ENCODE results near the gene CLRN2.
"Not testable (repeated sequence)": the region's sequence is repeated elsewhere in the genome, so short reads cannot be mapped to it uniquely, and the experiment has no call there.

CLRN2 gene

DNA sequence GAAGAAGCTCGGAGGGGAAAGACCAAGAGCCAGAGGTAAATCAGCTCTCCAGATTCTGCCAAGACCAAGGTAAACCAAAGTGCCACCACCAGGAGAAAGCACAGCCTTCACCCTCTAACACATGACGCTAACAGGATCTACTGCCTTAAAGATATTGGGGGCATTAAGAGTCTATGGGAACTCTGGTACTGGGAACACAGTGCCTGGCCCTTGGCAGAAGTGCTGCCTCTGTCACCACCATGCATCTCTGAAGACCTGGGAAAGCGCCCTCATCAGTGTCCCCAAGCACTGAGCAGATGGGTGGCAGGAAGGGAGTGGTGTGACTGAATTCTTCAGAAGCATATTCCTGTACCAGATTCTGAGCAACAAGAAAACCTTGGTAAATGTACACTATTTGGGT lies 4.4 kb upstream of the CLRN2 start:
- no peak for DNase-seq

- DNase-seq: peak in 1 of 2 experiments; percentile 33
Measured at GRCh38 chr4:17511051-17511450, 3.9 kb upstream of the CLRN2 start.

- DNase-seq: peak; percentile 46 to 50
Measured at GRCh38 chr4:17511509-17511949, 3.4 kb upstream of the CLRN2 start.

- peak; percentile 69 to 75 for DNase-seq
Measured at GRCh38 chr4:17511950-17512795, 2.8 kb upstream of the CLRN2 start, which contains the start of gene QDPR. QDPR (minus strand) TSS chr4:17512090; CDS start chr4:17512054, 36 bp downstream.

- no peak for DNase-seq
Measured at GRCh38 chr4:17512973-17513665, 1.8 kb upstream of the CLRN2 start.

- DNase-seq: no peak
Measured at GRCh38 chr4:17515445-17516407, 761 bp downstream of the CLRN2 start.

DNA sequence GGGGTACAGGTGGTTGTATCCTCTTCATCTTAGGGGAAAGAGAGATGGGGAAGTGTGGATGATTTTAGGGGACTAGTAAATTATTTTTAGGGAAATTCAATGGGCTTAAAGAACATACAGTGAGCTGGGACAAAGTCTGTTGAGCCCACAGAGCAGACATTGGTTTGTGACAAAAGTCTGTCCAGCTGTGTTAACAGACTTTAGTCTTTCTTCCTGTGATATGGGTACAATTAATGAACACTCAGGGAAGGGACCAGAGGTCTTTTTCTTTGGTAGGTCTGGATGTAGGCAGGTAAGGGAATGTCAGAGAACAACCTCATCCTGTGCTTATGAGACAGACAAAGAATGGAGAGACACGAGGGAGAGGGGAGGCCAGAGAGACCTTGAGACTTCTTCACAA lies 2.0 kb downstream of the CLRN2 start:
- DNase-seq: no peak

DNA sequence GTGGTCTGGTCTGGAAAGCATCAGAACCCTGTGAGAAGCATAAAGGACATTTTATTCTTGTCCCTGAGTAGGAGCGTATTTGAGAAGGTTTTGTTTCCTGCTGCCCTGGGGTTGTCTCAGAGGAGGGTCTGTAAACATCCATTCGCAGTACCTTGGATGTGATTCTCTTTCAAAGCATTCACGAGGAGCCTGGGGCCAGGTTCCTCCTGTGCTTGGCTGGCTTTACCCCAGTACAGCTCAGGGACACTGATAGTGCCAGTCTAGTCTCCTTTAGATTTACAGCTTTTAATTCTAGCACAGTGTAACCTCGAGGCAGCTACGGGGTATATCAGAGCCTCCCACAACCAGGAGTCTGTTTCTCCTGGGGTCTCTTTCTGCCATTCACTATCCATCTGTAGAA lies 2.7 kb downstream of the CLRN2 start:
- DNase-seq: no peak

- no peak for DNase-seq
Measured at GRCh38 chr4:17521595-17521994, 6.6 kb downstream of the CLRN2 start.

- DNase-seq: peak; percentile 18 to 27
Measured at GRCh38 chr4:17523662-17524061, 8.7 kb downstream of the CLRN2 start.

DNA sequence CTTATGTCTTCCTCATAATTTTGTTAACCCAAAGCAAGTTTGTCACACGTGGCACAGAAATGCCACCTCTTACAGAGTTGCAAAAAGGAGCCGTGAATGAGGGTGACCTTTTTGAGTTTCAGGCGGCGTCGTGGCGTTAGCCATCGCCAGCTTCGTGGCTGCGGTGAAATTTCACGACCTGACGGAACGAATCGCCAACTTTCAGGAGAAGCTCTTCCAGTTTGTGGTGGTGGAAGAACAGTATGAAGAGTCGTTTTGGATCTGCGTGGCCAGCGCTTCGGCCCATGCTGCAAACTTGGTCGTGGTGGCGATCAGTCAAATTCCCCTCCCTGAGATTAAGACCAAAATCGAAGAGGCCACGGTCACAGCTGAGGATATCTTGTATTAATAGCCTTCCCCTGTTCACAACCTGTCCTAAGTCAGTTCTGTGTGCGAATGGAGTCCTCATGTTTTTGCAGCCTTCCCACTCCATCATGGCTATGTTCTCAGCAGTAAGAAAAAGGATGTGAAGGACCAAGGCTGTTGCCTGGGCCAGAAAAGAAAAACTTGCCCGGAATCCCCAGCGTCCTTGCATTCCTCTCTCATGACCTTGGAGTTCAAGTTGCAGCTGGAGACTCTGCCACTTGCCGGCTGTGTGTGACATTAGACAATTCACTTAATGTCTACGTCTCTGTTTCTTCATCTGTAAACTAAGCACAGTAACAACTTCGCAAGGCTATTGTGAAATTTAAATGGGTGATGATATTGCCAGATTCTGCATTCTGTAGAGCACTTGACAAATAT lies 11.9 kb downstream of the CLRN2 start:
- DNase-seq: no peak

DNA sequence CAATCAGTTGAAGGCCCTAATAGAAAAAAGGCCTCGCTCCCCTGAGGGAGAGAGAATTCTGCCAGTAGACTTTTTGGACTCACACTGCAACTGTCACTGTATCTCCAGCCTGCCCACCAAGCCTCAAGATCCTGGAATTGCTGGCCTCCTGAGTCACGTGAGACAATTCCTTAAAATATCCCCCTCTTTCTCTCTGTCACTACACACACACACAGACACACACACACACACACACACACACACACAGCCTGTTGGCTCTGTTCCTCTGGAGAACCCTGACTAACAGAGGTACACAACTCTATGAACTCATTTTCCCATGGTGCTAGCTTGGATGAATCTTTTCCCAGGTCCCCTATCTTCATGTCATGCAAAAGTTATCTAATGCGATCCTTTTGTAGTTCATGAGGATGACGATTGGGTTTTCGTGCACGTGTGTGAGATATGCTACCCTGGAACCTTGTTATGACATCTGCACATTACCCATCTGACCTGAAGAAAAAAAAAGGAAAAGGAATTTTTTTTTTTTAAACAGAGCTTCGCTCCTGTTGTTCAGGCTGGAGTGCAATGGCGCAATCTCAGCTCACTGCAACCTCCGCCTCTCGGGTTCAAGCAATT lies 13.7 kb downstream of the CLRN2 start:
- no peak for DNase-seq

DNA sequence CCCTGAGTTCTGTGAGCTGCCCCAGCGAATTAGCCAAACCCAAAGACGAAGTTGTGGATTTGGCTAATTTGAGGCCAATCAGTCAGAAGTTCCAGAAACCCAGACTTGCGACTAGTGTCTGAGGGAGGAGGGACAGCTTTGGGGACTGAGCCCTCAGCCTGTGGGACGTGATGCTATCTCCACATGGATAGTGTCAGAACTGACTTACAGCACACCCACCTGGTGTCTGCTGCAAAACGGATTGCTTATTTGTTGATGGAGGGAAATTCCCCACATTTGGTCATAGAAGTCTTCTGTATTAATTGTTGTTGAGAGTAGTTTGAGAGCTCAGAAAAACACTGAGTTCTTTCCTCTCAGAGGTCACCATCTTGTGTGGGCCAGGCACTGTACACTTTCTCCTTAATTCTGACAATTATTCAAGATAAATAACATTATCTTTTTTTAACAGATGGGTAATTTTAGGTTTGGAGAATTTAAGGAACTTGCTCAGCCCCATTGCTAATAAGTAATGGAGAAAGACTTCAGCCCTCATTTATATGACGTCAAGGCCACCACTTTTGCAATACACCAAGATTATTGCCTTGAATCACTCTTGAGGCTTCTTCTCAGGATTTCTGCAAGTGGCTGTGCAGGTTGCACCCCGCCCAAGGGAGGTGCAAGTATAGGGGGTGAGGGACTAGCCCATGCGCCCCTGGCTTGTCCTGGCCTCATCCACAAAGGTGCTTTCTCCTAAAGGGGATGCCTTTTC lies 16.7 kb downstream of the CLRN2 start:
- no peak for DNase-seq

- no peak for DNase-seq
Measured at GRCh38 chr4:17534705-17535104, 19.7 kb downstream of the CLRN2 start.

- no peak for DNase-seq
Measured at GRCh38 chr4:17535242-17535641, 20.3 kb downstream of the CLRN2 start.

- DNase-seq: no peak
Measured at GRCh38 chr4:17535906-17536305, 20.9 kb downstream of the CLRN2 start.

DNA sequence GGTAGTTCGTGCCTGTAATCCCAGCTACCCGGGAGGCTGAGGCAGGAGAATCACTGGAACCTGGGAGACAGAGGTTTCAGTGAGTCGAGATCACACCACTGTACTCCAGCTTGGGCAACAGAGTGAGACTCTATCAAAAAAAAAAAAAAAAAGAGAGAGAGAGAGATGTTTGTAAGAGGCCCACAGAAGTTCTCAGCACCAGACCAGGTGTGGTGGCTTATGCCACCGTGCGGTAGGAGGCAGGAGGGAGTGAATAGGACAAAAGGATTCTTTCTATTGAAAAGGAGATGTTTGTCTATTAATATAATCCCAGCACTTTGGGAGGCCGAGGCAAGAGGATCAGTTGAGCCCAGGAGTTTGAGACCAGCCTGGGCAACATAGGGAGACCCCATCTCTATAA lies 22.1 kb downstream of the CLRN2 start:
- DNase-seq: not testable (repeated sequence)

DNA sequence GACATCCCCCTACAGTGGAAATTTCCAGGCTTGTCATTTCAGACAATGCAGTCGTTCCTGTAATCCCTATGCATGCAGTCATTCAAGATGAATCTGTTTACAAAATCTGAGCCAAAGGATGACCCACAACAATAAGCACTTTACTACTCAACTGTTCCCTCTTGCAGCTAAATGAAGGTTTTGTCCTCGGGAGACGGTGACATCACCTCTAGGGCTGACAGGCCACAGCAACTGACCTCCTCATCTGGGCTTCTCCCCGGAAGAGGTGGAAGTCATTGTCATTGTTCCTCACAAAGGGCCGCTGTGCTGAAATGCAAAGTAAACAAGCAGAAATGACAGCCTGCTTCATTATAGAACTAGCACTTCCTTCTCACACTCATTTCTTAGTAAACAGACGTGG lies 29.2 kb downstream of the CLRN2 start:
- no peak for DNase-seq

- no peak for DNase-seq
Measured at GRCh38 chr4:17544831-17545234, 29.9 kb downstream of the CLRN2 start.

GRCh38 chr4:17545374-17546140 lies 30.6 kb downstream of the CLRN2 start:
- no peak for DNase-seq
